Activated CD8-positive, alpha-beta memory T cell treated with anti-CD3 and anti-CD28 coated beads for 48 hours (primary cell): ENCODE measurements around the gene CNIH1.
A peak's percentile ranks its signal among the peaks of the same experiment; 100 is the strongest.
"Not testable (repeated sequence)": the region's sequence is repeated elsewhere in the genome, so short reads cannot be mapped to it uniquely, and the experiment has no call there.

Experiments
- DNase-seq, 3 experiments: peaks; one replicate each; pipeline ENCODE4 v3.0.0-alpha.2; 2020; ENCODE audit warnings: low read depth in 2 of 3, low spot score in 2 of 3

The CNIH1 gene

DNA sequence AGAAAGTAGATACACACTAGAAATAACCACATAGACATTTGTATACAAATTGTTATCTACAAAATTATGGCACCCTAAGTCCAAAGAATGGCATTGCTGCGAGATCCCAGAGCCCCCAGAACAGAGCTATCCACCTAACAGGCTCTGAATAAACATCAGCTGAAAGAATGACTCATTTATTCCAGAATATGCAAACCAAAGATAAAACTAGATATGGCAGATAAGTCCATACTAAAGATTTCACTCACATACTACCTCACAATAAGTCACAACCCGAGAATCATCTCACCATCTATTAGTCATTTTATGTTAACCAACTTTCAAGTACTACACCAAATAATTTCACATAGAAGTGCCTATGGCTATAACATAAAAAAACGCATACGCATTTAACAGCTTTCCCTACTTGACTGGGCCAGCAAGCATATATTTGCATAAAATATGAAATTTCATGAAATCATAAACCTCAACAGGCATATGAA lies 5.6 kb downstream of the CNIH1 start:
- DNase-seq = no peak

DNA sequence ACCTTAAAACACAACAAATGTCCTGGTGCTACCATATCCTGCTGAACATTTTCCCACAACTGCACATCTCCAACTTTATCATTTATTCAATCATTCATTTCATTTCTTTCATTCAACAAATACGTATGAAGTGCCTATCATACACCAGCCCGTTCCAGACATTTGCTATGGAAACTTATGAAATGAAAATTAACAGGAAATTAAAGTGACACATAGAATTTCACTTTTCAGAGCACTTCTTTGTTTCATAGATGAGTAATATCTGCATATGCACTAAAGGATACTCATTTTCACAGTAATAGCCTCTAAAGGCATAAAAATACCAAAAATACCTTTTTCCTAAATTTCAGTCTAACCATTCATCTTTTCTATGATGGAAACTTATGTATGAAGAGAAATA lies 12.6 kb downstream of the CNIH1 start:
- no peak for DNase-seq

DNA sequence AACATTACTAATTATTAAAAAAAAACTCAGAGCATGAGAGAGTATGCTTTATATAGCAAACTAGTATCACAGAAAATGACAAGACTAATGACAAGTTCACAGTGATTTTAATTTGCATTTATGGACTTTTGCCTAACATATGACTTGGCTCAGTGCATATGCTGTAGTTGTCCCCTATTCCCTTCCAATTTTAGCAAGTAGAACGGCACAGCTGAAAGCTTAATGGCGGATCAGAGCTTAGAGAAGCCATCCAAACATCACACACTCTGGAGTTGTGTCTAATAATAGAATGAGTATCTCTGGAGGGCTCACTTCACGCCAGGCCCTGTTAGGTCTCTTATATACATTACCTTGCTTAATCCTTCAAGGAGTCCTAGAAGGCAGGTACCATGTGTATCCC lies 13.3 kb downstream of the CNIH1 start:
- DNase-seq = no peak

DNA sequence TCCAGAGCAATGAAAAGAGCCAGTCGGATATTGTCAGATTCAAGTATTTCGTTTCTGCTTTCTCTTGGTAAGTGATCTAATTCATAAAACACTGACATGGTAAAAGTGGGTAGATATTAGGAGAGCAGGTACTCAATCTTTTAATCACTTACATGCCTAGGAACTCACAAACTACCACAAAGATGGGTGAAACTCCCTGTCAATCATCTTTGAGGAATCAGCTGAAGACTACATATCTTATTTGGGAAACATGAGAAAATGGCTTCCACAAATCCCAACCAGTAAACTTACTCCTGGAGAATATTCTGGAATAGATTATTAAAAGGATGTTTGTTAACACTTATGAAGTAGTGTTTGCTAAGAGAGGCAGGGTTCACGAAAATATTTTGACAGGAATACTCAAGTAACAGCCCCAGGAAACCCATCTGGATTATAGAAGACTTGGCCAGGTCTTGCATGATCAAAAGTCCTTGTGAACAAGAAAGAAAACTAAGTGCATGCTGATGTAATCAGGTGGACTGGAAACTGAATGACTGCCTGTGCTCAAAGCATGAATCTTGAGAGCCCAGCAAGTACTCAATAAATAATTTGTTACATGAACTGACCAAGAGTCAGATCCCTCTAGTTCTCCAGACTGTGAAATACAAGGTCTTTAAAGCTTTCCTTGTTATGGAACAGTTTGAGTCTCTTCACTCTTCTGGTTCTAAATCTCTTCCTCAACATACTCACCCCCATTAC lies 15.5 kb downstream of the CNIH1 start:
- DNase-seq = no peak

DNA sequence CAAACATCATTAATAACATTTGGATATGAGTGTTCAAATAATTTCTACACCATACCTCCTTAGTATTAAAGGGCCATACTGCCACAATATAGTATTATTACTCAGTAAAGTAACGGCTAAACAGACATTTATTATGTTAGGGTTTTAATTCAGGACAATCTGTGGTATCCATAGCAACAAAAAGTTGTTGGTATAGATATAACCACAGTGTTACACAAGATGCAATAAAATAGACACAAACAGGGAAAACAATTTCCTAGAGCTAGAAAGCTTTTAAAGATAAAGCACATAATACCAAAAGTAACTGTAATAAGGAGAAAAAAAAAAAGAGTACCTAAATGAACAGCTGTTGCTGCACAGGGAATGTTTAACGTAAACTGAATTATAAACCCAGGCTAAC lies 16.1 kb downstream of the CNIH1 start:
- no peak for DNase-seq

DNA sequence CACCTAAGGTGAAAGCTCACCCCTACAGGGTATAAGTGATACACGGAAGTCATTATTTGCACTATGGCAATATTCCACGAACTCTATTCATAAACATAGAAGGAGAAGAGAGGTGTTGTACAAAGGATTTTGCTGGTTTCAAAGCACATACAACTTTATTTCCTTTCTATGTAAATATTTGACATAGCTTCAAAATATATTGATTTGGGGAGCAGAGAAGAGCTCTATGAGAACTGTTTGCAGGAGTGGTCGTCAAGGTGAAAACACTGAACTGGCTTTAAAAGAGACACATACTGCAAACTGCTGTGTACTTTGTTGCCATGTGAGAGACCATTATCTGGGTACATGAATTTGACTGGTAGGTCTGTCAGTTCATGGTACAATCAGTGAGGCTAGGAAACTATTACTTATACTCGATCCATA lies 16.7 kb downstream of the CNIH1 start:
- no peak for DNase-seq

DNA sequence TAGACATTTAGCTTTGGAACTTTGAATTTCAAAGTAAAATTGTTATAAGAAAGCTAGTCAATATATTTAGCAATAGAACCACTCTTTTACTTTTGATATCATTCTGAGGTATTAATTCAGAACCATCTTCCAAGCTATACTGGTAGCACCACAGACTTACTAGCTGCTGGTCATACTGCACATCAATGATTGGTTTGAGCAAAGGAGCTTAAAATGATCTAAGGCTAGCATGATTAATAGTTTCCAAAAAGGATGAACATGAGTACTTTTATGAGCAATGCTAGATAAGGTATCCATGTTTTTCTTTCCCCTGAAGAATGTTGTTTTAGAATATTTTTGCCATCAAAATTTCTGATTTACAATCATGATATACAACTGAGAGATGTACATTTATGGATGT lies 17.2 kb downstream of the CNIH1 start:
- DNase-seq = no peak

DNA sequence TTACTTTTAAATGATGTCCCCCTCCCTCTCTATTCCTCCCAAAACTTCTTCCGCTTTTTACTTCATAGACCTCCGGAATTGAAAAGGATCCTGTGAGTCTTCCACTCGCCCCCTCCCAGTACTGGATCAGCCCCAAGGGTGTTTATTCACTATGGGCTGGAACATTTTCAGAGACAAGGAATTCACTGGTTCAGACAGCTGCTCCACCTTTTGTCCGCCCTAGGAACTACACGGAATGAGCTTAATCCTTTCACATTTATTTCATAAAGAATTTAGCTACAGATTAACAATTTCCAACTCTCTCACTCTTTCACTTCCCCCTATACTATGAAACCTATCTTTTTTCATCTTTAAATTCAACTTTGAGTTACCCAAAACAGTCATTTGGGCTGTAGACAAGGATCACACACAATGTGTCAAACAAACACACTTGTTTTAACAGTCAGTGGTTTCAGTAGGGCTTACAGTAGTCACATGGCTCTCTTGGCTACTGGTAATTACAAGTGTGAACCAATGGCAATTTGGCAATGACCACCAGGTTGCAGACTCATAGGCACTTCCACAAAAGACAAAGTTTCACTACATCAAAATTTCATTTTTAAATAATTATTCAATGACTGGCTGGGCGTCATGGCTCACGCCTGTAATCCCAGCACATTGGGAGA lies 20.6 kb downstream of the CNIH1 start:
- no peak for DNase-seq

DNA sequence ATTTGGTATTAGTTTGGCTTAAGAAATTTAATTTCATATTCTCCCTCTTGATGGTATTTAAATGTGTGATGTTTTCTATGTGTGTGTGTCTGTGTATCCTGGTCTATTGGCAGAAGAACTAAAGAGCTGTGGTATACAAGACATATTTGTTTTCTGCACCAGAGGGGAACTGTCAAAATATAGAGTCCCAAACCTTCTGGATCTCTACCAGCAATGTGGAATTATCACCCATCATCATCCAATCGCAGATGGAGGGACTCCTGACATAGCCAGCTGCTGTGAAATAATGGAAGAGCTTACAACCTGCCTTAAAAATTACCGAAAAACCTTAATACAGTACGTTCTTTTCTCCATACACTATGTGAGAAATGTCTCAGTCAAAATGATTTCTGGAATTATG lies 29.8 kb downstream of the CNIH1 start:
- DNase-seq = no peak

DNA sequence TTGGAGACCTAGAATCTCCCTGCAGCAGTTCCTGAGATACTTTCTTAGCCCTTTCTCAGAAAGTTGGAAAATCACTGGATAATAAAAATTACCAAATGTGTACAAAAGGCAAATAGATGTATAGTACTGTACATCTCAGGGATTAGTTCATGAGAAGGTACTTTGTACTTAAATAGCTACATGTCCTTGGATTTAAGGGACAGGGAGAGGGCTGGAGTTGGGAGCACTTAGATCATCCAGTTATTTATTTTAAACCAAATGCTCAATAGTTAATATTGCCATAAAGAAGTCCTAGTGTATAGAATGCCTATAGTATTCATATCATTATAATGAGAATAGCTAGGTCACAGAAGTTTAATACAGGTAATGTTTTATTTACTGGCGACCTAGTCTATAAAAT lies 31.0 kb downstream of the CNIH1 start:
- no peak for DNase-seq

DNA sequence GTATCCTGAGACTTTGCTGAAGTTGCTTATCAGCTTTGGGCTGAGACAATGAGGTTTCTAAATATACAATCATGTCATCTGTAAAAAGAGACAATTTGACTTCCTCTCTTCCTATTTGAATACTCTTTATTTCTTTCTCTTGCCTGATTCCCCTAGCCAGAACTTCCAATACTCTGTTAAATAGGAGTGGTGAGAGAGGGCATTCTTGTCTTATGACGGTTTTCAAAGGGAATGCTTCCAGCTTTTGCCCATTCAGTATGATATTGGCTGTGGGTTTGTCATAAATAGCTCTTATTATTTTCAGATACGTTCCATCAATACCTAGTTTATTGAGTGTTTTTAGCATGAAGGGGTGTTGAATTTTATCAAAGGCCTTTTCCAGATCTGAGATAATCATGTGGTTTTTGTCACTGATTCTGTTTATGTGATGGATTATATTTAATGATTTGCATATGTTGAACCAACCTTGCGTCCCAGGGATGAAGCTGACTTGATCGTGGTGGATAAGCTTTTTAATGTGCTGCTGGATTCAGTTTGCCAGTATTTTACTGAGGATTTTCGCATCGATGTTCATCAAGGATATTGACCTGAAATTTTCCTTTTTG lies 37.7 kb downstream of the CNIH1 start:
- not testable (repeated sequence) for DNase-seq

DNA sequence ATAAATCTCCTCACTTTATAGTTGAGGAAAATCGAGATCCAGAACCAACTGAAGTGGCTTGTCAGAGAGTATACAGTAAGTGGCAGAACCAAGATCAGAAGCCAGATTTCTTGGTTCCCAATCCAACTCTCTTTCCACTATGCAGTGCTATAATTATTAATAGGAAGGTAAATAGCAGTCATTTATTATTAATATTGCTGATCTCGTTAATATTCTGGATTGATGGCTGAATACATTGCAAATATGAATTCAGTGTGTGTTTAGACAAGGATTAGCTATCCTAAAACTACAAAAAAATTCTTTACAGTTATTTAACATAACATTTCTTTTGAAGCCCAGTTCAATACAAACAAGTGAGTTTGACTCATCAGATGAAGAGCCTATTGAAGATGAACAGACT lies 41.6 kb downstream of the CNIH1 start:
- no peak for DNase-seq

DNA sequence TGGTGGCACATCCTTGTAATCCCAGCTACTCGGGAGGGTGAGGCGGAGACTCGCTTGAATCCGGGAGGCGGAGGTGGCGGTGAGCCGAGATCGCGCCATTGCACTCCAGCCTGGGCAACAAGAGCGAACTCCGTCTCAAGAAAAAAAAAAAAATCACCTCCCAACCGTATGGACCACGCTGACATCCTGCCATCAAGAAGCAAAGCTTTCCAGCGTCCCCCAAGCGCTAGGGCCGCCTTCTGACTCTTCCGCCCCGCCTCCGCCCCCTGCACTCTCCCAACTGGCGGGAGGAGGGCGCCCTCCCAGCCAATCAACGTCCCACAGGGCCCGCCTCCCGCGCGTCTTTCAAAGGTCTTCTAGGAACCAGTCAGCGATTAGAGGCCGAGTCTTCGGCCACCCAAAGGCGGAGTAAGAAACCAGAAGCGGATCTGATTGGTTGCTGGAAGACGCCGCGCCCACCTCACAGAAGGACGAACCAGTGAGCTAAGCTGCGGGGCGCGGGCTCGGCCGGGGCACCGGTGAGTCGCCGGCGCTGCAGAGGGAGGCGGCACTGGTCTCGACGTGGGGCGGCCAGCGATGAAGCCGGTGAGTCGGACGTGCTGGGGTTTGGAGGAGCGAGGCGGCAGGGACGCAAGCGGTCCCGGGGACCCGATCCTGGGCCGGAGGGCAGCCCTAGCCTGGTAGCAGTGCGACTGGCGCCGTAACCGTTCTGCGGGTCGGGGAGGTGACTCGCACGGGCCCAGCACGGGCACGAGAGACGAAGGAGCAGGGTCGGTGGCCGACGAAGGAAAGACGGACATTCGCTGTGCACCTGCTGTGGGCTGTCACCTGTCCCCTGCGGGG lies 44.5 kb downstream of the CNIH1 start, which contains the start of gene CDKN3:
Gene CDKN3 (plus strand): TSS at position 515 of the 843 bp plus-strand sequence. CDS start 62 bp downstream, at position 577.
- DNase-seq = peak; percentile 84 to 94 (median 89)

DNA sequence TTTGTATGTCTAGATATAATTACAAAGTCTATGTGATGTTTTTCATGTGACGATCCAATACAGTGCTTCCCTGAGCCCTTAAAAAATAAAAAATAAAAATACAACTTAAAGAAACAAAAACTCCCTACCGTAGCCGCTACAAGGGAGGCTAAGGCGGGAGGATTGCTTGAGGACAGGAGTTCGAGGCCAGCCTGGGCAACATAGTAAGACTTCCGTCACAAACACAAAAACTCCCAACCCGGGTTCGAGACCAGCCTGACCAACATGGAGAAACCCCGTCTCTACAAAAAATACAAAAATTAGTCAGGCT lies 45.0 kb downstream of the CNIH1 start:
- DNase-seq = no peak

DNA sequence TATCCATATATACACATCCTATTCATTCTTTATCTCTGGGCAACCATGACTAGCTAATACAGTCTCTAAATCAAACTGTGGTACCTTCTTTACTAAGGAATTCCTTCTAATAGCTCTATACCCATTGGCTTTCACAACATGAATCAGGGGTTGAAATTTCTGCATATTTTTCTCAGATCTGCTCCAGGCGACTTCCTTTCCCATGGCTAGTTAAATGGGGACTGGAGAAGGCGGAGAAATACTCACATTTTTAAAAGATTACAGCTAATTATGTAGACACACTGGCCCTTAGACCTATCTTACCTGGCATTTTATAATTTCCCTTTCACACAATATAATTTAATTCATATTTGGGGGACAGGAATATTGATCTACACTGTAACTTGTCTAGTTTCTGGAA lies 45.5 kb downstream of the CNIH1 start:
- DNase-seq = no peak

DNA sequence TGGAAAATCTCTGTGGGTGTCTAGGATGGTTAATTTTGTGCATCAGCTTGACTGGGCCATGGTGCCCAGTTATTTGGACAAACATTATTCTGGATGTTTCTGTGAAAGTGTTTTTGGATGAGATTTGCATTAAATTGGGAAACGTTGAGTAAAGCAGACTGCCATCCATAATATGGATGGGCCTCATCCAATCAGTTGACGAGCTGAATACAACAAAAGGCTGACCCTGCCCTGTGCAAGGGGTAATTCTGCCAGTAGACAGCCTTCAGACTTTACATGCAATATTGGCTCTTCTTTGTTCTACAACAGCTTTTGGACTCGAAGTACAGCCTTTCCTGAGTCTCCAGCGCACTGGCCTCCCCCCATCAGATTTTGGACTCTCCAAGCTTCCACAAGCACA lies 45.9 kb downstream of the CNIH1 start:
- no peak for DNase-seq

DNA sequence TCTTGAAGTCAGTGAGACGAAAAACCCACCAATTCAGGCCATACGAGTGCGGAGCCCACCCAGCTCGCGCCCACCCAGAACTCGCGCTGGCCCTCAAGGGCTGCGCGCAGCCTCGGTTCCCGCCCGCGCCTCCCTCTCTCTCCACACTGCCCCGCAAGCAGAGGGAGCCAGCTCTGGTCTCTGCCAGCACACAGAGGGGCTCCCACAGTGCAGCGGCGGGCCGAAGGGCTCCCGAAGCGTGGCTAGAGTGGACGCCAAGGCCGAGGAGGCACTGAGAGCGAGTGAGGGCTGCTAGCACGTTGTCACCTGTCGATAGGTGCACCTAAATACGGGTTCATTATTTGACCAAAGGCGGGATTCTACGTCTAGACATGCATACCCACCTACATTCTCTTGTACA lies 46.6 kb downstream of the CNIH1 start:
- no peak for DNase-seq

DNA sequence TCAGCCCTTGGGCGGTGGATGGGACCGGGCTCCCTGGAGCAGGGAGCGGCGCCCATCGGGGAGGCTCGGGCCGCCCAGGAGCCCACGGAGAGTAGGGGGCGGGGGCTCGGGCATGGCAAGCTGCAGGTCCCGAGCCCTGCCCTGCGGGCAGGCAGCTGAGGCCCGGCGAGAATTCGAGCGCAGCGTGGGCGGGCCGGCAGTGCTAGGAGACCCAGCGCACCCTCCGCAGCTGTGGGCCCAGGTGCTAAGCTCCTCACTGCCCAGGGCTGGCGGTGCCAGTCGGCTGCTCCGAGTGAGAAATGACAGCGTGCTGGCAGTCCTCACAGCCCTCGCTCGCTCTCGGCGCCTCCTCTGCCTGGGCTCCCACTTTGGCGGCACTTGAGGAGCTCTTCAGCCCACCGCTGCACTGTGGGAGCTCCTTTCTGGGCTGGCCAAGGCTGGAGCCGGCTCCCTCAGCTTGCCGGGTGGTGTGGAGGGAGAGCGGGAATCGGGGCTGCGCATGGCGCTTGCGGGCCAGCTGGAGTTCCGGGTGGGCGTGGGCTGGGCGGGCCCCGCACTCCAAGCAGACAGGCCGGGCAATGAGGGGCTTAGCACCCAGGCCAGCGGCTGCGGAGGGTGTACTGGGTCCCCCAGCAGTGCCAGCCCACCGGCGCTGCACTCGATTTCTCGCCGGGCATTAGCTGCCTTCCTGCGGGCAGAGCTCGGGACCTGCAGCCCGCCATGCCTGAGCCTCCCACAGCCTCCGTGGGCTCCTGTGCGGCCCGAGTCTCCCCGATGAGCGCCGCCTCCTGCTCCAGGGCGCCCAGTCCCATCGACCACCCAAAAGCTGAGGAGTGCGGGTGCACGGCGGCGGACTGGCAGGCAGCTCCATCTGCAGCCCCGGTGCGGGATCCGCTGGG lies 47.9 kb downstream of the CNIH1 start:
- not testable (repeated sequence) for DNase-seq

DNA sequence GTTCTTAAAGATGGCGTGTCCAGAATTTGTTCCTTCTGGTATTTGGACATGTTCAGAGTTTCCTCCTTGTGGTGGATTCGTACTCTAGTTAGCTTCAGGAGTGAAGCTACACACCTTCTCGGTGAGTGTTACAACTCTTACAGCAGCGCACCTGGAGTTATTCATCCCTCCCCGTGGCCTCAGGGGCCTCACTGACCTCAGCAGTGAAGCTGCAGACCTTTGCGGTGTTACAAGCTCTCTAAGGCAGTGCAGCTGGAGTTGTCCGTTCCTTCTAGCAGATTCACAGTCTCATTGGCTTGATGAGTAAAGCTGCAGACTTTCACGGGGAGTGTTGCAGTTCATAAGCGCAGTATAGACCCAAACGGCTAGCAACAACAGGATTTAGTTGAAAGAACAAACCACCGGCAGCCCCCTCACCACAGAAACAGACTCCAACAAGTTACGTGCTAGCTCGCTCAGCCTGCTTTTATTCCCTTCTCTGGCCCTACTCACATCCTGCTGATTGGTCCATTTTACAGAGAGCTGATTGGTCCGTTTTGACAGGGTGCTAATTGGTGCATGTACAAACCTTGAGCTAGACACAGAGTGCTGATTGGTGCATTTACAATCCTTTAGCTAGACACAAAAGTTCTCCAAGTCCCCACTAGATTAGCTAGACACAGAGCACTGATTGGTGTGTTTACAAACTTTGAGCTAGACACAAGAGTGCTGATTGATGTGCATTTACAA lies 48.9 kb downstream of the CNIH1 start:
- DNase-seq = no peak

DNA sequence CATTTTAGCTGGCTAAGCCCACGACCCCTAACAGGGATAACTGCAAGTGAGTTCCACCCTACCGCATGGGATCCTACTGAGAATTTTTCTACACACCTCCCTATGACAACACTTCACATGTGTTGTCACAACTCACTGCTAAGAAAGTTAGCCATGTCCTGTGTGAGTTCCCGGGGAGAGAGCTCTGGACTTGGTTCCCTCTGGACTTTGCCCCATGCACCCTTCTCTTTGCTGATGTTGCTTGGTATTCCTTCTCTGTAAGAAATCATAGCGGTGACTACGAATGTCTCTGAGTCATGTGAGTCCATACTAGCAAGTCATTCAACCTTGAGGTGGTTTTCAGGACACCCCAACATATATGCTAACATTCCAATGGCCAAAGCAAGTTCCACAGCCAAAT lies 53.8 kb downstream of the CNIH1 start:
- no peak for DNase-seq
